NOMO-1 treated with DMSO at 0.1 percent for 48 hours (cell line): ENCODE results near the gene CREM.

Experiments
- DNase-seq: peaks from one replicate; lab custom pipeline; 2025; ENCODE audit not compliant: unreplicated experiment; lab: John Stamatoyannopoulos, UW

CREM gene

GRCh38 chr10:35262436-35262835, 135.8 kb downstream of the CREM start:
- no peak for DNase-seq
